ENCODE results near the gene KLRB1.
"Not testable (repeated sequence)": the region's sequence is repeated elsewhere in the genome, so short reads cannot be mapped to it uniquely, and the experiment has no call there.

DNA sequence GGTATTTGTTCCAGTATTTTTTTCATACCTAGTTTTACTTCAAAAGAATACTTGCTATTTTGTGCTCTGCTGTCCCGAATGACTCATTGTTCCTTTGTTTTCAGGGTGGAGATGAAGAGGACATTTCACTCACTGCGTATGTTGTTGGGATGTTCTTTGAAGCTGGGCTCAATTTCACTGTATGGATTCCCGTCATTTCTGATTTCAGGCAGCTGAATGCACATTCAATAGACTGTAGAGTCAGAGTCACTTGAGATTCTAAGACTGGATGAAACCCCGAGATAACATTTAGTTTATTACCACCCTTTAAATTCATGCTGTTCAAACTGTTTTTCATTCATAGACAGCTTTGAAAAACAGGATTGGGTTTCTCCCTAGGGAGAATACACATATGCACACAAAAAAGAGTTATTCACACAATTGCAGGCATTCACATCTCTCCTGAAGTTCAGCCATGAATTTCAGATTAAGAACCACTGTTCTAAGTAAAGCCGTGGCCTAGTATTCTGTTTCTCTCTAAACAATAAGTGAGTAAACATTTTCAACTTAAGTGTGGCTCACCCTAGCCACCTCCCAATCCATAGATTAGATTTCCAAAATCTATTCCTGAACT is 44.8 kb downstream of the KLRB1 start:
- TF ChIP-seq POLR2A (IDR thresholded peaks at IDR 0.05; ENCODE audit: low read length); GATA1 (IDR thresholded peaks at IDR 0.05; ENCODE audit: low read depth, low read length): not testable (repeated sequence)
